Stimulated activated CD4-positive, alpha-beta T cell treated with anti-CD3 and anti-CD28 coated beads, Interleukin-15, amount 100 ng/mL, for 24 hours (primary cell): ENCODE measurements around the gene KATNAL1.
A peak's percentile ranks its signal among the peaks of the same experiment; 100 is the strongest.

Source experiments
- DNase-seq: peaks from one replicate; pipeline ENCODE4 v3.0.0-alpha.2; 2020

Gene KATNAL1

DNA sequence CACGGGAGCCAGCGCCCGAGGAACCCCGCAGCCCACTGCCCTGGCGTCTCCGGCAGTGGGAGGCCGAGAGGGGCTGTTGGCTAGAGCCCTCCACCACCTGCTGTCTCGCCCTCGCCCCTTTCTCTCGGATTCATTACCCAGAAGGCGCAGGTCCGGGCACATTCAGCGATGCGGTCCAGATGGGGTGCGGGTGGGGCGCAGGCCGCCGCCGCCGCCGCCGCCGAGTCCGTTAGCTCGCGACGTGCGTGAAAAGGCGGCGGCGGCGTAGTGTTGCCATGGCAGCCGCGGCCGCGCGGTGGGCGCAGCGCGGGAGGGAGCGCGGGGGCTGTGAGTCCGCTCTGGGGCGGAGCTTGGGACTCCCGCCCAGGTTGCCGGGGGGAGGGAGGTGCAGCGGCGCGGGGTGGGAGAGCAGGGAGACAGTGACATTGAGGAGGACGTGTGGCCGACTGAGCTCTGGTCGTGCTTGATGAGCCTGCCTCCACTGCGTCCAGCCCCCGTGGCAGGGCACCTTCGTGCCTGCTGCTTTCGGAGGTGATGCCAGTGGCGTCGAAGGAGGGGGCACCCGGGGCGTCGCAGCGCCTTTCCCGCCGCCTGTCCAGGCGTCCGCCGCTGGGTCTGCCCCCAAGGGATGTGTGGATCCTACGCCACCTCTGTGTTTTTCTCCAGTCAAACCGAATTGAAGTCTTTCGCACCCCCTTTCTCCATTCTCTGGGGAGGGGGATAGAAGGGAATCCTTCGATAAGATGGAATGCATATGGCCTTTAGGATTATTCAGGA lies at the start of gene KATNAL1:
Gene KATNAL1 (minus strand): TSS at position 358 of the 777 bp plus-strand sequence. CDS start 23,774 bp downstream, outside the sequence.
- DNase-seq: peak; percentile 80

GRCh38 chr13:30355839-30356238 lies 48.5 kb upstream of the KATNAL1 start:
- DNase-seq: no peak

- peak; percentile 38 for DNase-seq
Observed at GRCh38 chr13:30355384-30355699, 48.0 kb upstream of the KATNAL1 start.

DNA sequence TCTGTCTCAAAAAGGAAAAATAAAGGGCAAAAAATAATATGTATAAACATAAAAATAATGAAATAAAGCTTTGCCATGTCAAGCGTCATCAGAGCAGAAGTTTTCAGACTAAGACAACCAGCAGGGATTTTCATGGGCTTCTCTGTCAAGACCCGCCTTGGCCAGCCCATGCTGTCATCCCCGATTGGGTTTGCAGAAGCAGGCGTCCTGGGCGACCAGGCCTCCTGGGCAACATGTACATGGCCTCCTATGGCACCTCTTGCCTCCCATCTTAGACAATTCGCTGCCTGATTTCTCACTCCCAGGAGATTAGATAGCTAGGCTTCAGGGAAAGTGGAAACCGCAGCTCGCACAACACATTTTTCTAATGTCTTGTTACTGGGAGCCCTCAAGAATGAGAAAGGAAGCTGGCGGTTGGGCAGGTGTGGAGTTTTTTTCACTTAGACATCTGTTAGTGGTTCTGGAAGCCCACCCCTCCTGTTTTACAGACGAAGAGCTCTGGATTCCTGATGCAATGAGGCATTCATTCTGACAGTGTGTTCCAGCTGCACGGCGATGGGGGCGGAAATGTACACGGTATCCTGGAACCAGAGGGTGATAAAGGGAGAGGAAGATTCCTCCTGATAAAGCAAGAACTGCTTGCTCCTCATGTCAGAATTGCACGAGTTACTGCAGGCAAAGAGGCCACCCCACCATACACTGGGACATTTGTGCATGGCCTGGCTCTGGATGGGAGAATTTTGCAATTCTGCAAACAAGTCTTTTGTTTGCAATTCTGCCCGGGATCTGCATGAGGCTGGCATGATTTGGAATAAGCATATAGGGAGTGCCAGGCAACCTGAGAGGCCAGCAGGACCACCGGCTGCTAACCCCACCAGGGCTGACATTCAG lies 47.4 kb upstream of the KATNAL1 start:
- DNase-seq: no peak

DNA sequence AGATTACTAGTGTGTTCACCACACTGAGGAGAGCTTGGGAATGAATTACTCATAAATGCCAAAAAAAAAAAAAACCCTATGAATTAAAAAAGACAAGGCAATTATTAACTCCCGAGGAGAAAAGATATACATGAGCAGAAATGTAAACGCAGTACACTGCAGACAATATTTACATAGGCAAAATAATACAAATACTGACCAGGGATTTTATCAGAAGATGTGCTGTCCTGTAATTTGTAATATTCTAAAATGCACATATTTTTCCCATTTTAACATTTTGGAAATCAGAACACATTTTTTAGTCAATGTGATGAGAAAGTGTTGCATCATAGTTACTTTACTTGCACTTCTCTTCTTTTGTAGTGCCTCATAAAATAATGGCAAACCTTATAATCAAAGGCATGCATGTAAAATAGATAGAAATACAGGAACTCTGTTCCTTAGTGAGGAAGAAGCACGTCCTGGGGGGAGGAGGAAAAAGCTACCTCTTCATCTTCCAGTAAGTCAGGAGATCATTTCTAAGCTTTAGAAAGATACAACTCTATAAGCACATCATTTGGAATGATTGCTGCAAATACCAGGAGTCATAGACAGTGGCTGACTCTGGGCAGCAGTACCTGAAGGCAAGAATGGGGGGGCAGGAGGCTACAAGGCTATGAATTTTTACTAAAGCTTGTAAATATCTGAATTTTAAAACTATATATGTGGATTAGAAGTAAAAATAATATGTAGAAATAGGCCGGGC lies 46.3 kb upstream of the KATNAL1 start:
- DNase-seq: no peak

GRCh38 chr13:30353060-30353459 lies 45.7 kb upstream of the KATNAL1 start:
- no peak for DNase-seq

GRCh38 chr13:30352121-30352520 lies 44.8 kb upstream of the KATNAL1 start:
- DNase-seq: no peak

- DNase-seq: no peak
Observed at GRCh38 chr13:30346789-30347167, 39.4 kb upstream of the KATNAL1 start.

GRCh38 chr13:30346153-30346788 lies 38.9 kb upstream of the KATNAL1 start:
- peak; percentile 62 for DNase-seq

DNA sequence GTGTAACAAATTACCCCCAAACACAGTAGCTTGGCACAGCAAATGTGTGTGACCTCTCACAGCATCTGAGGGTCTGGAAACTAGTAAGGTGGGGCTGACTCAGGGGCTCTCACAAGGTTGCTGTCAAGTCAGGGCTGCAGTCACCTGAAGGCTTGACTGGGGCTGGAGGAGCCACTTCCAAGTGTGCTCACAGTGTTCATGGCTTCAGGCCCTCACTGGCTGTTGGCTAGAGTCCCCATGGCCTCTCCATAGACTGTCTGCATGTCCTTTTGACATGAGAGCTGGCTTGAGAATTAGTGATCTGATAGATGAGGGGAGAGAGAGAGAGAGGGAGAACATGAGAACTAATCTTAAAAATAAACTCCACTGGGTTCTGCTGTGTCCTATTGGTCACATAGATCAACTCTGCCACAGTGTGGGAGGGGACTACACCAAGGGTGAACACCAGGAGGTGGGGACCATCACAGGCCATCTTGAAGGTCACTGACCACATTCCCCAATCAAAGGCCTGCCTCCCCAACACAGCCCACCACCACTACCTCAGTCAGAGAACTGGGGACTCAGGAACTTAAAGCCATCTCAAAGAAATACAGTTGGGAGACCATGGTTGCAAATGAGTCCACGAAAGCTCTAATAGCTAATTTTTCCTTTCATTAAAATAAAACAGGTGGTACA lies 38.2 kb upstream of the KATNAL1 start:
- no peak for DNase-seq

- DNase-seq: no peak
Observed at GRCh38 chr13:30341815-30342570, 34.6 kb upstream of the KATNAL1 start.

DNA sequence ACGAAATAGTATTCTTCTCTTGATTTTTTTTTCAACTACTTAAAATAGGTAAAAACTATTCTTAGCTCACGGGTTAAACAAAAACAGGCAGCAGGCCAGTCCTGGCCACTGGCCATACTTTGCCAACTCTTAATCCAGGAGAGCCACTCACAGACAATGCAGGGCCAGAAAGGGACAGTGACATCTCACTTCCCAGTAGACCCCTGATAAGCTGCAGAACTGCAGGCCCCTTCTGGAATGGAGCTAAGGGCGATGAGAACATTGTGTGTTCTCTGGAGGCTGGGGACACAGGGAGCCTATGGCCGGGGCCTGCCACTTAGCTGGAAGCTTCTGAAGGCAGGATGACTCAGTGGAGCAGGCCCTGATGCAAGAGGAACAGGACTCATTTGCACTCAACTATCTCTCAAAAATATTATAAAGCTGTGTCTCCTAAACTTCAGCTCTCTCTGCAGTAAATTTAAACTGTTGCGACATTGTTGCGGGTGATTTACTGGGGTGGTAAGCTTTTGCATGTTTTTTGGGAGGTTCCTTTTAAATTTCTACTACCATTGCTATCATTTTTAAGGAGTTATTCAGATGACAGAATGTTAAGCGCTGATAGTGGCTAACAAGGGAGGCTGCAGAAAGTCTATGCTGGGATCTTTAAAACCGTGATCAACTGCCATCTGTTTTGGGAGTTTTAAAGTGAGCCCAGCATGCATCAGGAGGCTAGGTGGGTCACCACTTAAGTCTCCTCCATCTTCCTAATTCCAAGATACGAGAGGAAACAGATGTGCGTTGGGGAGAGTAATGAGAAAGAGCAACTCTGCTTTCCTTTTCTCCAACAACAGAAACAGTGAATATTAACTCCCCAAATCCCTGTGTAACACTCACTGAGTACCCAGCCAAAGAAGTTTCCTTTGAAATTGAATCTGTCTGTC lies 33.2 kb upstream of the KATNAL1 start:
- no peak for DNase-seq

DNA sequence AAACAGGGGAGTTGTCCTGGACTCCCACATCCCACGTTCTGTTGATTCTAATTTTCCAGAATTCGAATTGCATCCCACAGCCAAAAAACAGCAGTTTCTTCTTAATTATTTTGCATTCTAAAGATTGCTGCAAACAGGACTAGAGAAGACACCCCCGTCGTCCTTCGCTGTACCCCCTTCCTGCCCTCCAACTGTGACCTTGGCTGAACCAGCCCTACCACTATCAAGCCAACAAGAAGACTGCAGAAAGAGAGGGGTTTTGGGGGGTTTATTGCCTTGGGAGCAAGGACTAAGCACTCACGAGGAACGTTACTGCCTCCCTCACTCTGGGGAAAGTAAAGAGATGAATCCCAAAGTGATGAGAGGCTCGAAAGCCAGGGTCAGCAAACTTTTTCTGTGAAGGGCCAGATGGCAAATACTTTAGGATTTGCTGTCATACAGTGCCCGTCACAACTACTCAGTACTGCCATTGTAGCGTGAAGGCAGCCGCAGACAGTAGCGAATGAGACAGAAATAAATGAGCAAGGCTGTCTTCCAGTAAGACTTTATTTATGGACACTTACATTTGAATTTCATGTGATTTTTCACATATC lies 32.5 kb upstream of the KATNAL1 start:
- no peak for DNase-seq

DNA sequence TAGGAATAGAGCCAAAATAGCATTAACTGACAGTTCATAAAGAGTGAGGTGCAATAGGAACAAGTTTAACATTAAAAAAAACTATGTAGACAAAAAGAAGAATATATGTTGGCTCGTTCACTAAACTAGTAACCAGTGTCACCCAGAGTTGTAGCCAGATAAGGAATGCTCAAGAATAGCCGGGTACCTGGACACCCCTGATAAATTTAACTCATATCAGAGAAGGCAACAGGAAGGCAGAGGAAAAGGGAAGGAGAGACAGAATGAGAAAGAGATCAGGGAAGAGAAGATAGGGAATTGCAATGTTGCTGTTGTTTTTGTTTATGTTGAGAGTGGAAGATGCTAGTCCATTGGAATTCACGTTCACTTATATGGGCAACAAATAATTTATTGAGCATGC lies 31.6 kb upstream of the KATNAL1 start:
- no peak for DNase-seq

- DNase-seq: no peak
Observed at GRCh38 chr13:30338331-30338851, 31.0 kb upstream of the KATNAL1 start.

GRCh38 chr13:30337061-30337610 lies 29.8 kb upstream of the KATNAL1 start:
- no peak for DNase-seq

- DNase-seq: no peak
Observed at GRCh38 chr13:30334663-30335386, 27.5 kb upstream of the KATNAL1 start.

GRCh38 chr13:30333616-30334015 lies 26.3 kb upstream of the KATNAL1 start:
- no peak for DNase-seq
